ENCODE measurements around the gene RHOA. TPM values are rescaled to one million over a fixed set of nuclear protein-coding genes. Genes with fewer than 3 reads are reported as not detected.

RHOA gene
- total and polyA plus RNA-seq, 10 of the 15 experiments (the other 5 are each of a cell fraction or from before 2014, with no cell fraction given): 246 to 1,049 (median 515) TPM

GRCh38 chr3:49416867-49417266 lies 5.1 kb upstream of the RHOA start:
- no TSS peak for BruUV-seq (replicated peaks)
- ChIA-PET POLR2A (interaction anchor here (0.5 to 6.6 kb wide), 10 partner anchors 12 to 386 kb away, joined by 3 to 36 read pairs (median 6); partner anchors contain the start of genes NICN1 and USP4), RAD21 (ENCODE audit: unreplicated experiment) (interaction anchor here (0.9 to 3.3 kb wide), 7 partner anchors 12 to 77 kb away, joined by 3 to 35 read pairs (median 16); partner anchors contain the start of genes NICN1 and USP4), SMC1A (ENCODE audit: uncharacterized antibody, unreplicated experiment) (interaction anchor here (0.8 to 5.2 kb wide), 7 partner anchors 9 to 77 kb away, joined by 3 to 37 read pairs (median 4); partner anchors contain the start of gene USP4), CTCF (interaction anchor here (1.1 to 4.1 kb wide), 8 partner anchors 9 to 254 kb away, joined by 3 to 48 read pairs (median 6); partner anchors contain the start of genes NICN1 and USP4)
- no peaks in the 10 kb centered on the region for H3K27me3 ChIP-seq (replicated peaks in 1 of 2; ENCODE audit: control insufficient read depth in 2 of 2, insufficient read depth in 2 of 2, low read length in 1 of 2)
- H4K20me1 ChIP-seq (ENCODE audit: control insufficient read depth, insufficient read depth): no peaks in the 10 kb centered on the region
- TF ChIP-seq CHD2 (IDR thresholded peaks at IDR 0.05; ENCODE audit: borderline replicate concordance, low read depth, low read length) (no peak), IKZF2 (IDR thresholded peaks at IDR 0.05) (no peak), PBX3 (IDR thresholded peaks at IDR 0.05; ENCODE audit: insufficient replicate concordance, low read depth, low read length) (no peak), ZBED1 (IDR thresholded peaks at IDR 0.05; ENCODE audit: borderline replicate concordance) (no peak), CREM (IDR thresholded peaks at IDR 0.05; ENCODE audit: low read depth) (no peak)
- TF ChIP-seq, protein P1, sequence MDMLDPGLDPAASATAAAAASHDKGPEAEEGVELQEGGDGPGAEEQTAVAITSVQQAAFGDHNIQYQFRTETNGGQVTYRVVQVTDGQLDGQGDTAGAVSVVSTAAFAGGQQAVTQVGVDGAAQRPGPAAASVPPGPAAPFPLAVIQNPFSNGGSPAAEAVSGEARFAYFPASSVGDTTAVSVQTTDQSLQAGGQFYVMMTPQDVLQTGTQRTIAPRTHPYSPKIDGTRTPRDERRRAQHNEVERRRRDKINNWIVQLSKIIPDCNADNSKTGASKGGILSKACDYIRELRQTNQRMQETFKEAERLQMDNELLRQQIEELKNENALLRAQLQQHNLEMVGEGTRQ (IDR thresholded peaks at IDR 0.05; ENCODE audit: borderline replicate concordance, low read depth, low read length): no peak
- TF ChIP-seq, protein P2, sequence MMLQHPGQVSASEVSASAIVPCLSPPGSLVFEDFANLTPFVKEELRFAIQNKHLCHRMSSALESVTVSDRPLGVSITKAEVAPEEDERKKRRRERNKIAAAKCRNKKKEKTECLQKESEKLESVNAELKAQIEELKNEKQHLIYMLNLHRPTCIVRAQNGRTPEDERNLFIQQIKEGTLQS (IDR thresholded peaks at IDR 0.05; ENCODE audit: borderline replicate concordance, extremely low read depth, low read depth, low read length): no peak
- H3K4me1 ChIP-seq (ENCODE audit: control insufficient read depth, insufficient read depth, low read length): peaks cover 41% of the 10 kb centered on the region
- no peaks in the 10 kb centered on the region for H3K9me3 ChIP-seq (replicated peaks; ENCODE audit: control insufficient read depth, insufficient read depth, low read length)
- peak overlapping the region; percentile 70 for H3K4me2 ChIP-seq (ENCODE audit: control insufficient read depth, insufficient read depth)
- in situ Hi-C loops (cut with MboI): no loop called here
- FAIRE-seq (no peak), ATAC-seq (no peak), DNase-seq (ENCODE audit: low read depth, low spot score) (no peak)
- H3K27ac ChIP-seq (ENCODE audit: control insufficient read depth, insufficient read depth): peak overlapping the region; percentile 78
- no peak overlapping the region for H3K9ac ChIP-seq (ENCODE audit: control insufficient read depth, insufficient read depth, low read length)
- intact Hi-C loops (cut with micrococcal nuclease; ENCODE audit: unreplicated experiment): loop anchor here (1.0 to 10.0 kb wide), 2 partner anchors 32 to 322 kb away; partner anchors contain the start of gene QRICH1
- peaks cover 2 to 11% of the 10 kb centered on the region in 2 experiments; a peak in 3 of 4 replicates for H3K36me3 ChIP-seq (ENCODE audit: control insufficient read depth in 2 of 2, insufficient read depth in 2 of 2, low read length in 1 of 2)
- peaks cover 24% of the 10 kb centered on the region for H3K79me2 ChIP-seq (ENCODE audit: control insufficient read depth, insufficient read depth, low read length)
- WGBS (ENCODE audit: insufficient coverage, insufficient replicate concordance, low lambda C conversion rate, missing lambda C conversion rate): 100% methylated on average over 2 of the region's 2 CpGs
- no peak overlapping the region for H2AFZ ChIP-seq (ENCODE audit: control insufficient read depth, low read depth, low read length)
- H3K4me3 ChIP-seq: no peak overlapping the region
